SKM-1 (cell line): ENCODE results near the gene SMARCC1.
"Not testable (repeated sequence)": the region's sequence is repeated elsewhere in the genome, so short reads cannot be mapped to it uniquely, and the experiment has no call there.

Experiments
- DNase-seq: peaks from one replicate; lab custom pipeline; 2025; ENCODE audit not compliant: unreplicated experiment; lab: John Stamatoyannopoulos, UW

Gene SMARCC1

GRCh38 chr3:47772047-47772446 lies 9.6 kb downstream of the SMARCC1 start:
- no peak for DNase-seq

GRCh38 chr3:47766186-47766585 lies 15.5 kb downstream of the SMARCC1 start:
- DNase-seq, result no peak

GRCh38 chr3:47762233-47762632 lies 19.5 kb downstream of the SMARCC1 start:
- DNase-seq, result no peak

- DNase-seq, result no peak
Measured at GRCh38 chr3:47761046-47761445, 20.6 kb downstream of the SMARCC1 start.

- DNase-seq, result not testable (repeated sequence)
Measured at GRCh38 chr3:47760207-47760606, 21.5 kb downstream of the SMARCC1 start.

GRCh38 chr3:47758261-47759025 lies 23.2 kb downstream of the SMARCC1 start:
- DNase-seq, result no peak

GRCh38 chr3:47752716-47753115 lies 29.0 kb downstream of the SMARCC1 start:
- DNase-seq, result no peak

- not testable (repeated sequence) for DNase-seq
Measured at GRCh38 chr3:47750811-47751354, 30.8 kb downstream of the SMARCC1 start.

- no peak for DNase-seq
Measured at GRCh38 chr3:47747558-47747957, 34.1 kb downstream of the SMARCC1 start.

GRCh38 chr3:47746264-47746663 lies 35.4 kb downstream of the SMARCC1 start:
- no peak for DNase-seq

- DNase-seq, result no peak
Measured at GRCh38 chr3:47743855-47744254, 37.8 kb downstream of the SMARCC1 start.

- not testable (repeated sequence) for DNase-seq
Measured at GRCh38 chr3:47743352-47743751, 38.3 kb downstream of the SMARCC1 start.

GRCh38 chr3:47741925-47742324 lies 39.8 kb downstream of the SMARCC1 start:
- DNase-seq, result no peak

GRCh38 chr3:47732143-47732542 lies 49.5 kb downstream of the SMARCC1 start:
- no peak for DNase-seq

- no peak for DNase-seq
Measured at GRCh38 chr3:47731061-47731460, 50.6 kb downstream of the SMARCC1 start.

GRCh38 chr3:47722859-47723258 lies 58.8 kb downstream of the SMARCC1 start:
- DNase-seq, result no peak

- DNase-seq, result not testable (repeated sequence)
Measured at GRCh38 chr3:47717448-47717847, 64.2 kb downstream of the SMARCC1 start.

GRCh38 chr3:47716656-47717055 lies 65.0 kb downstream of the SMARCC1 start:
- DNase-seq, result no peak

GRCh38 chr3:47715928-47716327 lies 65.8 kb downstream of the SMARCC1 start:
- no peak for DNase-seq

GRCh38 chr3:47714606-47715005 lies 67.1 kb downstream of the SMARCC1 start:
- DNase-seq, result no peak

- DNase-seq, result no peak
Measured at GRCh38 chr3:47713655-47714054, 68.0 kb downstream of the SMARCC1 start.

GRCh38 chr3:47712398-47712797 lies 69.3 kb downstream of the SMARCC1 start:
- no peak for DNase-seq

GRCh38 chr3:47711596-47711995 lies 70.1 kb downstream of the SMARCC1 start:
- no peak for DNase-seq
